DND-41 (cell line): ENCODE data around the gene WIF1.

Experiments
- ATAC-seq: fragments of 200-7000 bp; cut with Tn5 transposase; 3 replicates; pipeline ENCODE4 v1.9.1; 2021; ENCODE audit warnings: low read depth; ENCODE audit not compliant: insufficient read depth
- DNase-seq: peaks from one replicate; pipeline ENCODE4 v3.0.0-alpha.2; 2020
- H2AFZ ChIP-seq: 2 replicates; pipeline ENCODE4 v1.6.0; 2012; ENCODE audit warnings: low read depth, low read length
- H3K27ac ChIP-seq: 2 replicates; pipeline ENCODE4 v1.5.1; 2012; ENCODE audit warnings: low read length, inconsistent platforms
- H3K27me3 ChIP-seq: fragments of 200-600 bp; sonication (generic); 2 replicates; pipeline ENCODE4 v1.6.0; 2012; ENCODE audit warnings: low read length, mild to moderate bottlenecking, inconsistent platforms; ENCODE audit not compliant: insufficient read depth, poor library complexity
- H3K36me3 ChIP-seq: 2 replicates; pipeline ENCODE4 v1.5.1; 2012; ENCODE audit warnings: low read length, inconsistent platforms; ENCODE audit not compliant: insufficient read depth
- H3K4me1 ChIP-seq: 2 replicates; pipeline ENCODE4 v1.5.1; 2012; ENCODE audit warnings: mild to moderate bottlenecking, low read length; ENCODE audit not compliant: insufficient read depth
- H3K4me2 ChIP-seq: 2 replicates; pipeline ENCODE4 v1.6.0; 2012; ENCODE audit warnings: mild to moderate bottlenecking, moderate library complexity, low read length, inconsistent platforms; ENCODE audit not compliant: insufficient read depth
- H3K4me3 ChIP-seq, 2 experiments: fragments of 200-600 bp in 1 of 2; shearing (Covaris generic) in 1 of 2; 2 replicates each; pipeline ENCODE4 v1.5.1; 2012 to 2016; ENCODE audit warnings: inconsistent platforms in 2 of 2, low read length in 2 of 2, mild to moderate bottlenecking in 2 of 2, low read depth in 1 of 2, moderate library complexity in 1 of 2
- H3K79me2 ChIP-seq: 2 replicates; pipeline ENCODE4 v1.6.0; 2012; ENCODE audit warnings: low read length, inconsistent platforms; ENCODE audit not compliant: insufficient read depth
- H3K9ac ChIP-seq: 2 replicates; pipeline ENCODE4 v1.6.0; 2012; ENCODE audit warnings: low read depth, mild to moderate bottlenecking, inconsistent platforms, low read length, moderate library complexity
- H3K9me3 ChIP-seq: 2 replicates; pipeline ENCODE4 v1.5.1; 2012; ENCODE audit warnings: low read length, moderate library complexity, mild to moderate bottlenecking, inconsistent platforms; ENCODE audit not compliant: insufficient read depth, severe bottlenecking
- H4K20me1 ChIP-seq: 2 replicates; pipeline ENCODE4 v1.6.0; 2012; ENCODE audit warnings: low read length; ENCODE audit not compliant: insufficient read depth
- CTCF ChIP-seq: IDR thresholded peaks from 2 replicates; pipeline ENCODE4 v1.5.1; 2012; ENCODE audit warnings: borderline replicate concordance, low read length, moderate library complexity, mild to moderate bottlenecking; ENCODE audit not compliant: poor library complexity, severe bottlenecking; ENCODE audit errors: extremely low read depth
- EZH2 ChIP-seq: IDR thresholded peaks from 3 replicates; pipeline ENCODE4 v1.6.1; 2012; ENCODE audit warnings: borderline replicate concordance, low read depth, mild to moderate bottlenecking, moderate library complexity, low read length, inconsistent platforms; ENCODE audit not compliant: severe bottlenecking

Gene WIF1

GRCh38 chr12:65121956-65122469 is 908 bp upstream of the WIF1 start:
- H3K9ac ChIP-seq: no peak overlapping the region
- H3K79me2 ChIP-seq: no peaks in the 10 kb centered on the region
- H3K36me3 ChIP-seq: no peaks in the 10 kb centered on the region
- H3K27ac ChIP-seq: no peak overlapping the region
- no peak for ATAC-seq
- no peaks in the 10 kb centered on the region for H4K20me1 ChIP-seq
- H3K4me2 ChIP-seq: no peak overlapping the region
- no peaks in the 10 kb centered on the region for H3K9me3 ChIP-seq
- no peak overlapping the region for H3K4me3 ChIP-seq
- no peak for DNase-seq
- TF ChIP-seq EZH2 (no peak), CTCF (no peak)
- peaks cover 15% of the 10 kb centered on the region for H3K27me3 ChIP-seq
- no peak overlapping the region for H2AFZ ChIP-seq
- no peaks in the 10 kb centered on the region for H3K4me1 ChIP-seq

- peaks cover 3% of the 10 kb centered on the region for H3K27me3 ChIP-seq
- no peak for ATAC-seq
- H3K36me3 ChIP-seq: no peaks in the 10 kb centered on the region
- no peaks in the 10 kb centered on the region for H3K79me2 ChIP-seq
- H3K9ac ChIP-seq: no peak overlapping the region
- H3K4me1 ChIP-seq: no peaks in the 10 kb centered on the region
- H2AFZ ChIP-seq: no peak overlapping the region
- H3K4me2 ChIP-seq: no peak overlapping the region
- H3K4me3 ChIP-seq: no peak overlapping the region
- H4K20me1 ChIP-seq: no peaks in the 10 kb centered on the region
- no peak for TF ChIP-seq EZH2
- no peak for TF ChIP-seq CTCF
- H3K27ac ChIP-seq: no peak overlapping the region
- H3K9me3 ChIP-seq: no peaks in the 10 kb centered on the region
- no peak for DNase-seq
Measured at GRCh38 chr12:65119063-65119462, 2.0 kb downstream of the WIF1 start.

GRCh38 chr12:65113621-65114035 is 7.5 kb downstream of the WIF1 start:
- no peak overlapping the region for H3K4me2 ChIP-seq
- no peak overlapping the region for H2AFZ ChIP-seq
- H3K79me2 ChIP-seq: no peaks in the 10 kb centered on the region
- TF ChIP-seq CTCF: no peak
- no peak for TF ChIP-seq EZH2
- no peaks in the 10 kb centered on the region for H4K20me1 ChIP-seq
- H3K9me3 ChIP-seq: no peaks in the 10 kb centered on the region
- no peaks in the 10 kb centered on the region for H3K36me3 ChIP-seq
- no peaks in the 10 kb centered on the region for H3K4me1 ChIP-seq
- H3K27me3 ChIP-seq: peaks cover 16% of the 10 kb centered on the region
- H3K4me3 ChIP-seq: no peak overlapping the region
- H3K9ac ChIP-seq: no peak overlapping the region
- no peak overlapping the region for H3K27ac ChIP-seq
- no peak for DNase-seq
- ATAC-seq: no peak

- no peaks in the 10 kb centered on the region for H4K20me1 ChIP-seq
- H3K4me2 ChIP-seq: no peak overlapping the region
- H3K27me3 ChIP-seq: peaks cover 17% of the 10 kb centered on the region
- no peaks in the 10 kb centered on the region for H3K4me1 ChIP-seq
- no peak overlapping the region for H3K27ac ChIP-seq
- H3K36me3 ChIP-seq: no peaks in the 10 kb centered on the region
- H3K79me2 ChIP-seq: no peaks in the 10 kb centered on the region
- TF ChIP-seq EZH2: no peak
- peak; percentile 46 for TF ChIP-seq CTCF
- no peak overlapping the region for H3K9ac ChIP-seq
- no peaks in the 10 kb centered on the region for H3K9me3 ChIP-seq
- no peak overlapping the region for H3K4me3 ChIP-seq
- H2AFZ ChIP-seq: no peak overlapping the region
- no peak for ATAC-seq
- no peak for DNase-seq
Measured at GRCh38 chr12:65106948-65107347, 14.2 kb downstream of the WIF1 start.
